Measurements from ENCODE around the gene TMEM272.

DNA sequence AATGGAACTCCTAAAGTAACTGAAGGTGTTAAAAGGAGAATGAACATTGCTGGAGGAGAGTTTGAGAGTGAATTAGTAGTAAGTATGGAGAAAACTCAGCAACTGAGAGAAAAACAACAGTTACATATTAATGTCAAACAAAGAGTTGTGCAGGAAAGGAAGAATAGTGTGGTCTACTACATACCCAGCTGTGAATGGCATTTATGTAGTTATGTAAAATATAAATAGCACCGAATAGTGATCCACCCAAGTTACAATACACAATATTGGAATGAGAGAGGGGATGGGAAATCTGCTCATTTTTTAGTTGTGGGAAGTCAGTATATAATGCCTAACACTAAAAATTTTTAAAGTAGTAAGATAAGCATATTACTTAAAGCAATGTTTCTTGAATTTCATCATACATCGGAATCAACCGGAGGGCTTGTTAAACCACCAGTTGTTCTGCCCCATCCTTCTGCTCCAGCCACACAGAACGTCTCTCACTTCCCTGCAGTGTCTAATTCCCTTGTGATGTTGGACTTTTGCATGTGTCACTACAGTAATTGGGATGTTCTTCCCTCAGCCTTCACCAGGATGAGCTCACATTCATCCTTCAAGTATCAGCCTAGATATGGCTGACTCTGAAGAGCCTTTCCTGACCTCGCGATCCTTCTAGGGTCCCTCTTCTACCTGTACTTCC is 28.3 kb upstream of the TMEM272 start:
- TF ChIP-seq, protein P1, sequence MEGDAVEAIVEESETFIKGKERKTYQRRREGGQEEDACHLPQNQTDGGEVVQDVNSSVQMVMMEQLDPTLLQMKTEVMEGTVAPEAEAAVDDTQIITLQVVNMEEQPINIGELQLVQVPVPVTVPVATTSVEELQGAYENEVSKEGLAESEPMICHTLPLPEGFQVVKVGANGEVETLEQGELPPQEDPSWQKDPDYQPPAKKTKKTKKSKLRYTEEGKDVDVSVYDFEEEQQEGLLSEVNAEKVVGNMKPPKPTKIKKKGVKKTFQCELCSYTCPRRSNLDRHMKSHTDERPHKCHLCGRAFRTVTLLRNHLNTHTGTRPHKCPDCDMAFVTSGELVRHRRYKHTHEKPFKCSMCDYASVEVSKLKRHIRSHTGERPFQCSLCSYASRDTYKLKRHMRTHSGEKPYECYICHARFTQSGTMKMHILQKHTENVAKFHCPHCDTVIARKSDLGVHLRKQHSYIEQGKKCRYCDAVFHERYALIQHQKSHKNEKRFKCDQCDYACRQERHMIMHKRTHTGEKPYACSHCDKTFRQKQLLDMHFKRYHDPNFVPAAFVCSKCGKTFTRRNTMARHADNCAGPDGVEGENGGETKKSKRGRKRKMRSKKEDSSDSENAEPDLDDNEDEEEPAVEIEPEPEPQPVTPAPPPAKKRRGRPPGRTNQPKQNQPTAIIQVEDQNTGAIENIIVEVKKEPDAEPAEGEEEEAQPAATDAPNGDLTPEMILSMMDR (IDR thresholded peaks at IDR 0.05): no peak
- no peak for TF ChIP-seq EZH2 (IDR thresholded peaks at IDR 0.05)
